HG03095 (cell line): ENCODE data around the gene TPSD1.
"Not testable (repeated sequence)": the region's sequence is repeated elsewhere in the genome, so short reads cannot be mapped to it uniquely, and the experiment has no call there.

Experiments used
- ATAC-seq: cut with Tn5 transposase; IDR thresholded peaks from one replicate; pipeline ENCODE4 v1.9.1; 2021; ENCODE audit warnings: moderate library complexity; ENCODE audit not compliant: unreplicated experiment

Gene TPSD1

DNA sequence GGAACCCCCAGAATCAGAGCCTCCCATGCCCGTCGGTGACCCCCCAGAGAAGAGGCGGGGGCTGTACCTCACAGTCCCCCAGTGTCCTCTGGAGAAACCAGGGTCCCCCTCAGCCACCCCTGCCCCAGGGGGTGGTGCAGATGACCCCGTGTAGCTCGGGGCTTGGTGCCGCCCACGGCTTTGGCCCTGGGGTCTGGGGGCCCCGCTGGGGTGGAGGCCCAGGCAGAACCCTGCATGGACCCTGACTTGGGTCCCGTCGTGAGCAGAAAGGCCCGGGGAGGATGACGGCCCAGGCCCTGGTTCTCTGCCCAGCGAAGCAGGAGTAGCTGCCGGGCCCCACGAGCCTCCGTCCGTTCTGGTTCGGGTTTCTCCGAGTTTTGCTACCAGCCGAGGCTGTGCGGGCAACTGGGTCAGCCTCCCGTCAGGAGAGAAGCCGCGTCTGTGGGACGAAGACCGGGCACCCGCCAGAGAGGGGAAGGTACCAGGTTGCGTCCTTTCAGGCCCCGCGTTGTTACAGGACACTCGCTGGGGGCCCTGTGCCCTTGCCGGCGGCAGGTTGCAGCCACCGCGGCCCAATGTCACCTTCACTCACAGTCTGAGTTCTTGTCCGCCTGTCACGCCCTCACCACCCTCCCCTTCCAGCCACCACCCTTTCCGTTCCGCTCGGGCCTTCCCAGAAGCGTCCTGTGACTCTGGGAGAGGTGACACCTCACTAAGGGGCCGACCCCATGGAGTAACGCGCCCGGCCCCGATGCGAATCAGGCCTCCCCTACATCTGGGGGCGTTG, 34.8 kb upstream of the TPSD1 start:
- ATAC-seq = no peak

DNA sequence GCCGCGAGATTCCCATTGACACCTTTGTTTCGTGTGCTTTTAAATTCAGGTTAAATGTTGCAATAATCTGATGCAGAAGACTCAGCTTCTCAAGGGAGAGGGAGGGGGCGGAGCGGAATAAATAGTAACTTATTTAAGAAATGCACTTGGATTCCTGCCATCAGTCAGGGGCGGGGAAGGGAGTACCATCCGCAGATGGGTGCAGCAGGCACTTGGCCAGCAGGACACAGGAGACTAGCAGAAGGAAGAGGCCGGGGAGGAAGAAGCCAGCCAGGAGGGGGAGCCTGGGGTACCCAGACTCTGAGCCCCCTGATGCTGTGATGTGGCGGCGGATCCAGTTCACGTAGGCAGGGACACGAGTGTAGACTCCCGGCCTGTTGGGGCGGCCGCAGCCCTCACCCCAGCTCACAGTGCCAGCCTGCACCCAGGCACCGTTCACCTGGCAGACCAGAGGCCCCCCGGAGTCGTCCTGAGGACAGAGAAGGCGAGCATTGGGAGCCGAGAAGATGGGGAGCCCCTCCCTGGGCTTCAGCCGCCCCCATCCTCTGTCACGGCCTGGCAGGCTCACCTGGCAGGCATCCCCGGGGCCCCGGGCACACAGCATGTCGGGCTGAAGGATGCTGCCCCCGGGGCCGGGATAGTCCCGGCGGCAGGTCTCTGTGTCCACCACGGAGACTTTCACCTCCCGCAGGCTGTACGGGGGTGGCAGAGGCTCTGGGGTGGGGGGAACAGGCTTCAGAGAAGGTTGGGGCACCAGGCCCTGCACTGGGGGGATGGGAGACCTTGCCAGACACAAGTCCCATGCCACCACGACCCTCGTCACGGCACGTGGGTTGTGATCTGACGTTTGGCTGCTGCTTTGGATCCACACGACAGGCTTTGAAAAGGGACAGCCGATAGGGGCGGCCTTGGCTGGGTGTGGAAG, 34.0 kb upstream of the TPSD1 start:
- ATAC-seq = no peak

DNA sequence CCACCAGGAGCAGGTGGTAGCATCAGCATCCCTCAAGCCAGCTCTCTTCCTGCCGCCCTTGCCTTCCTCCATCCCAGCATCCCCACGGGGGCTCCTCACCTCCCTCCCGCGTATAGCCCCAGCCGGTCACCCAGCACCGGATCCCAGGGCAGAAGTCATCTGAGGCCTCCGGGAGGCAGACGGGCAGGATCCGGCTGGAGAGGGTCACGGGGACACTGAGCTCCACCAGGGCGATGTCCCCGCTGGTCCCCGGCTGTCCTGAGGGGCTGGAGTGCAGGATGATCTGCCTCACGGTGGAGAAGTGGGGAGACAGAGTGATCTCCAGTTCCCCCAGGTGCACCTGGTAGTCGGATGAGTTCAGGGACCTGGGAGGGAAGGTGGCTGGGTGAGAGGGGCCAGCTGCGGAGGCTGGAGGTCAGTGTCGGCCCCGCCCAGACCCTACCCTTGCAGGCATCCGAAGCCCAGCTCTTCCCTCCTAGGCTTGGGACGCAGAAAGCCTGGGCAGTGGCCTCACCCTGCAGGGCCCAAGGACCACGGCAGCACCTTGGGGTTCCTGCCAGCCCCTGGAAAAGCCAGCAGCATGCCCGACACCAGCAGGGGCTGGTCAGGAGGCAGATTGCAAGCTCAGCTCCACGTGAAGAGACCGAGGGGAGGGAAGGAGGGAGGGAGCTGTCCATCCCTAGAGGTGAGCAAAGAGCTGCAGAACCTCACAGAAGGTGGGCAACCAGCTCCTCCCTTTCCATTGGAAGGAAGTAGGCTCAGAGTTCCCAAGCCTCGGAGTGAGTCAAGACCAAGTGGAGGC, 33.1 kb upstream of the TPSD1 start:
- no peak for ATAC-seq

GRCh38 chr16:1223355-1224214, 32.3 kb upstream of the TPSD1 start:
- ATAC-seq = no peak

- ATAC-seq = no peak
Measured at GRCh38 chr16:1224558-1224957, 31.3 kb upstream of the TPSD1 start.

- ATAC-seq = no peak
Measured at GRCh38 chr16:1225051-1225451, 30.8 kb upstream of the TPSD1 start, which contains the start of gene TPSG1. Gene TPSG1 (minus strand): TSS chr16:1225268. CDS start chr16:1225252, 16 bp downstream.

DNA sequence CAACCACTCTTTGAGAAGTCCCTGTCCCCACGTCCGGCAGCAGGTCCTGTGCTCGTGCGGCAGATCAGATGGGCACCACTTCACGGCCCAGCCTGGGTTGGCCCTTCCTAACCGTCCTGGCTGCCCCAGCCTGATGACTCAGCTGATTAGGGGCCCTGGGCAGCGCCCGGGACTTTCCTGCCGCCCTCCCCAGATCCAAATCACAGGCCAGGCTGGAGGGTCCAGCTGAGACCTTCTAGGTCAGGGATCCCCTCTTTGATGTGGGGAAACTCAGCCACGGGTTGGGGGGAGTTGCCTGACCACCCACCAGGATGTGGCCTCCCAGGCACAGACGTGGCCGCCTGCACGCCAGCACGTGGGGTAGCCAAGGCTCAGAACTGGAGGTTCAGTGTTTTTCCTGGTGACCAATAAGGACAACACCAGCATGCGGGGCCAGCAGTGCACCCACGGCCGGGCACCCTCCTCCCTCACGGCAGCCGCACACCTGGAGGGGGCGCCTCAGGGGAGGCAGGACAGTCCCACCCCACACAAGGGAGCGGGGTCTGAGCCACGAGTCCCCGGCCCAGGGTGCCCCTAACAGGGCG, 30.0 kb upstream of the TPSD1 start:
- ATAC-seq = not testable (repeated sequence)

GRCh38 chr16:1226692-1227091, 29.2 kb upstream of the TPSD1 start:
- ATAC-seq = not testable (repeated sequence)

DNA sequence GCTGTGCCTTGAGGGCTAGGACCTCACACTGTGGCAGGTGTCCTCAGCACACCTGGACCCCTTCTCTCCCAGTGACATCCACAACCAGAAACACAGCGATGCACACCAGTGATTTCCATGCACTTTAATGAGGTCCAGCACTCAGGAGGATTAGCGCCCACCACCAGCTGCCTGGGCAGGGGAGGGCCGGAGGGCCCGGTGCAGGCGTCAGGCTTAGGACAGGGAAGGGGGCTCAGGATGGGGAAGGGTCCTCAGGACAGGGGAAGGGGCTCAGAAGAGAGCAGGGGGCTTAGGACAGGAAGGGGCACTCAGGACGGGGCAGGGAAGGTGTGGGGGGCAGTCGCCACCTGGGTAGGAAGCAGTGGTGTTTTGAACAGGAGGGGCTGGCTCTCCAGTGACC, 27.6 kb upstream of the TPSD1 start:
- ATAC-seq = not testable (repeated sequence)

DNA sequence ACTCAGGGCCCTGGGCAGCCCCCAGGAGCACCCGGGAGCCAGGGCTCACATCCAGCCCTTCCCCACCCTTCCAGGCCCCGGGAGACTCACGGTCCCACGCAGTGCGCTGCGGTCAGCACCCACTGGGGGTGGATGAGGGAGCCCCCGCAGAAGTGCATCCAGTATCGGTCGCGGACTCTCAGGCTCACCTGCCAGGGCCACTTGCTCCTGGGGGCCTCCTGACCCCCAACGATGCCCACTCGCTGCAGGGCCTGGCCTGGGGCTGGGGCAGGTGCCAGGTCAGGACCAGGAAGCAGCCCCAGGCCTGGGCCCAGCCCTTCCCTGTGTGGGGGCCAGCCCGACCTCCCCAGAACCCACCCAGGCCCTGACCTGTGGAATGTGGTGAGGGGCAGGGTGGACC, 26.4 kb upstream of the TPSD1 start:
- ATAC-seq = not testable (repeated sequence)

DNA sequence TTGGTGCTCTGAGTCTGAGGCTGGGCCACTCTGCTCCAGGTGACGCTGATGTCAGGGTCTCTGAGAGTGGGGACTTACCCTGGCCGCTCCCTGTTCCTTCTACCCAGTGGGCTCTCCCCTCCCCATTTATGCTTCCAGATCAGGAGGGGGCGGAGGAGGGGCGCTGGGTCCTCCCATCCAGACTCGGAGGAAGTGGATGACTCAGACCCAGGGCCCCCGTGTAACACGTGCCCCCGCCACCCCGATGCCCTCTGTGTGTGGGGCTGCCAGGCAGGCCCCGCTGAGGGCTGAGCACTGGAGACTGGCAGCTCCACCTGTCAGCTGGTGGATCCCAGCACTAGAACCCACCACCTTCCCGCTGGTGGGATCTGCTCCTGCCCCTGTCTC, 25.8 kb upstream of the TPSD1 start, which contains the start of gene TPSB2:
Gene TPSB2 (minus strand): TSS at position 101 of the 387 bp plus-strand sequence. CDS start 233 bp downstream, outside the sequence.
- not testable (repeated sequence) for ATAC-seq

DNA sequence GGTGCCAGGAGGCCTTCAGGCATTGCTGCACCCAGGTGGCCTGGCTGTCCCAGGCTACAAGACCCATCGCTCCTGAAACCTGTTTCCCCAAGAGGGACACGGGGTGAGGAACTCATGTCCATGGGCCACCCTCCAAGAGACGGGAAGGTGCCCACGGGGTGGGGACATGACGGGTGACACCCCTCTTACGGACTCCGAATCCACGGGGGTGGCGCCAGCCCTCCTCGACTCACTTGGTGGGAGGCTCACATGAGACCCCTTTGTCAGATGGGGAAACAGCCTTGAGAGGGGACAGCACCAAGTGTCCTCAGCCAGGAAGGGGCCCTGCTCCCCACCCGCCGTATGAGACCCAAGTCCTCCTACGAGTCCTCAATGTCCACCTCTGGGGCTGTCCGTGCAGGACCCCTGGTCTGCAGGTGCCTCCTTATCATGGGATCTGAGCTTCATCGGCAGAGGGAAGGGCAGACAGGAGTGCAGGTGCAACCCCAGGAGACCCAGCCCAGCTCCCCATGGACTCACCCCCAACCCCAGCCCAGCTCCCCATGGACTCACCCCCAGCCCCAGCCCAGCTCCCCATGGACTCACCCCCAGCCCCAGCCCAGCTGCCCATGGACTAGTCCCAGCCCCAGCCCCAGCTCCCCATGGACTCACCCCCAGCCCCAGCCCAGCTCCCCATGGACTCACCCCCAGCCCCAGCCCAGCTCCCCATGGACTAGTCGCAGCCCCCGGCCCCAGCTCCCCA, 25.2 kb upstream of the TPSD1 start:
- not testable (repeated sequence) for ATAC-seq

DNA sequence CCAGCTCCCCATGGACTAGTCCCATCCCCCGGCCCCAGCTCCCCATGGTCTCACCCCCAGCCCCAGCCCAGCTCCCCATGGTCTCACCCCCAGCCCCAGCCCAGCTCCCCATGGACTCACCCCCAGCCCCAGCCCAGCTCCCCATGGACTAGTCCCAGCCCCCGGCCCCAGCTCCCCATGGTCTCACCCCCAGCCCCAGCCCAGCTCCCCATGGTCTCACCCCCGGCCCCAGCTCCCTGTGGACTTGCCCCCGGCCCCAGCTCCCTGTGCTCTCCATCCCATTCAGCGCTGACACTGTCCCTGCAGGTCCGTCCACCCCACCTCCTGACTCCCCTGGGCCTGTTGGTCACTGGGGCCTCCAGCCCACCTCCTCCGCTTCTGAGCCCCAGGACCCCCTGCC, 24.6 kb upstream of the TPSD1 start:
- ATAC-seq = not testable (repeated sequence)

DNA sequence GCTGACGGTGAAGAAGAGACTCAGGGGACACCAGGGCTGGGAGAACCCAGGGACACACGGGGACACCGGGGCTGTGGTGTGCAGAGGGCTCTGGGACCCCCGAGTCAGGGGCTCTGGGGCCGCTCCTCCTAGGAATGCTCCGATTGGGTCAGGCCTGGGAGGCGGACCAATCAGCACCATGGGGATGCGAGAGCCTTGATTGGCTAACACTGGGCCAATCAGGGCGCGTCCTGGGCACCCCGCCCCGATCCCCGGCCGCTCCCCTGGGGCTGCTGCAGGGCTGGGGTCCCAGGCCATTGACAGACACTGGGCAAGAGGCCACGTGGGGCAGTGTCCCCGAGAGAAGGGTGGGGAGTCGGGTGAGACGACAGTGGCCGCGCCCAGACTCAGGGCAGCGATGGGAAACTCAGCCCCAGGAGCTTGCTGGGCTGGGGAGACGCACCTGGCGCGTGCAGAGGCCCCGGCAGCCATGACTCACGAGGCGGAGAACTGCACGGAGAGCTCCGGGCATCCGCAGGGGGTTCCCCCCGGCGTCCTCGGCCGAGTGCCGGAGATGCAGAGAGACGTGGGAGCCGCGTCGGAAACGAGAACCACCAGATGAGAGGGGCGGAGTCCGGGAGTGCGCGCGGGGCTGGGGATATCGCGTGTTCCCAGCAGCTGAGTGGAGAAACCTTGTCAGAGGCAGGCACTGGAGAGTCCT, 23.7 kb upstream of the TPSD1 start:
- not testable (repeated sequence) for ATAC-seq

DNA sequence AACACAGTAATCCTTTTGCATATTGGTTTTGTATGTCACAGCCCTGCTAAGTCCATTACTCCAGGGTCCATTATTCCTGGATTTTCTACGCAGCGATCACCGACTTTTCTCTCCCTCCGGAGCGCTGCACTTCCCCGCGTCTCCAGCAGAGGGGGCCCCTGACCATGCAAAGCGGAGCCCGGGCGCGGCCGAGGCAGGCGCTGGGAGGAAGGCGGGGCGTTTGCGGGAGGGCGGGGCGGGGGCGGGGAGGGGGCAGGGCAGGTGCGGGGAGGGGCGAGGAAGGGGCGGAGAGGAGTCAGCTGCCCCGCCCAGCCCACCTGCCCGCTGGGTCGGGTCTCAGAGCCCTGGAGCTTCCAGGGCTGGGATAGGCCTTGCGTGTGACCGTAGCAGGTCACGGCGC, 19.2 kb upstream of the TPSD1 start:
- not testable (repeated sequence) for ATAC-seq

GRCh38 chr16:1237990-1238389, 17.9 kb upstream of the TPSD1 start:
- ATAC-seq = no peak

DNA sequence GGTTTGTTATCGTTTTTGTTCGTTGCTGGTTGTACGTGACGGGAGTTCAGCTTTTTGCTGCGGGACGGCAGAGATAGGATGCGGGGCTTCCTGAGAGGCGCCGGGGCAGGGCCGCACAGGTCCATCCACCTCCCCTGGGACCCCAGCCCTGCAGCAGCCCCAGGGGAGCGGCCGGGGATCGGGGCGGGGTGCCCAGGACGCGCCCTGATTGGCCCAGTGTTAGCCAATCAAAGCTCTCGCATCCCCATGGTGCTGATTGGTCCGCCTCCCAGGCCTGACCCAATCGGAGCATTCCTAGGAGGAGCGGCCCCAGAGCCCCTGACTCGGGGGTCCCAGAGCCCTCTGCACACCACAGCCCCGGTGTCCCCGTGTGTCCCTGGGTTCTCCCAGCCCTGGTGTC, 17.0 kb upstream of the TPSD1 start:
- not testable (repeated sequence) for ATAC-seq

DNA sequence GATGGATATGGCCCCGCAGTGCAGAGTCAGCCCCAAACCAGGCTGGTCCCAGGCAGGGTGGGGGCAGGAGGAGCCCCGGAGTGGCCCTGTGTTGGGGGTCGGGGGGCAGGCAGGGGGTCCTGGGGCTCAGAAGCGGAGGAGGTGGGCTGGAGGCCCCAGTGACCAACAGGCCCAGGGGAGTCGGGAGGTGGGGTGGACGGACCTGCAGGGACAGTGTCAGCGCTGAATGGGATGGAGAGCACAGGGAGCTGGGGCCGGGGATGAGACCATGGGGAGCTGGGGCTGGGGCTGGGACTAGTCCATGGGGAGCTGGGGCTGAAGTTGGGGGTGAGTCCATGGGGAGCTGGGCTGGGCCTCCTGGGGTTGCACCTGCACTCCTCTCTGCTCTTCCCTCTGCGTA, 16.3 kb upstream of the TPSD1 start:
- not testable (repeated sequence) for ATAC-seq
